Cardiac muscle cell (in vitro differentiated cells and primary cell): ENCODE data around the gene ANP32B. TPM values are rescaled to one million over a fixed set of nuclear protein-coding genes. Genes with fewer than 3 reads are reported as not detected.

Experiments used
- DNase-seq, 2 donors: peaks; one replicate each; pipeline versions ENCODE4 v3.0.0 to v3.0.0-alpha.2; 2010 to 2017; ENCODE audit warnings: low read depth in 1 of 2, low spot score in 1 of 2
- H3K27ac ChIP-seq: fragments of 200-600 bp; sonication (generic); 2 replicates; pipeline ENCODE4 v1.5.1; 2016
- H3K27me3 ChIP-seq: fragments of 200-600 bp; sonication (generic); 2 replicates; pipeline ENCODE4 v1.6.0; 2016; ENCODE audit warnings: control low read depth
- H3K36me3 ChIP-seq: fragments of 200-600 bp; sonication (generic); 2 replicates; pipeline ENCODE4 v1.5.1; 2016; ENCODE audit warnings: control low read depth
- H3K4me1 ChIP-seq: fragments of 200-600 bp; sonication (generic); 2 replicates; pipeline ENCODE4 v1.8.1; 2017; ENCODE audit warnings: low read depth, mild to moderate bottlenecking, mixed run types
- H3K4me3 ChIP-seq: fragments of 200-600 bp; sonication (generic); 2 replicates; pipeline ENCODE4 v1.5.1; 2016; ENCODE audit warnings: mild to moderate bottlenecking
- H3K9me3 ChIP-seq: fragments of 200-600 bp; sonication (generic); 2 replicates; pipeline ENCODE4 v1.5.1; 2017; ENCODE audit warnings: low read depth, mild to moderate bottlenecking, control low read depth
- CTCF ChIP-seq: IDR thresholded peaks from 2 replicates; pipeline ENCODE4 v1.5.1; 2012; ENCODE audit warnings: low read depth, mild to moderate bottlenecking, low read length
- polyA plus RNA-seq: library from polyadenylated mRNA; unstranded; fragments of >200 nt; fragmentation: Nextera tagmentation; extraction: Ambion mirVana; gene quantifications from 2 replicates; pipeline ENCODE4 v1.2.1, GENCODE V29; 2016
- total RNA-seq: library from RNA; depleted of rRNA; stranded (reverse); fragments of >200 nt; gene quantifications from 2 replicates; pipeline ENCODE4 v1.2.3, GENCODE V29; 2016

The ANP32B gene
- total and polyA plus RNA-seq, 2 experiments from 2014 or later: 27.2 to 77.5 TPM

DNA sequence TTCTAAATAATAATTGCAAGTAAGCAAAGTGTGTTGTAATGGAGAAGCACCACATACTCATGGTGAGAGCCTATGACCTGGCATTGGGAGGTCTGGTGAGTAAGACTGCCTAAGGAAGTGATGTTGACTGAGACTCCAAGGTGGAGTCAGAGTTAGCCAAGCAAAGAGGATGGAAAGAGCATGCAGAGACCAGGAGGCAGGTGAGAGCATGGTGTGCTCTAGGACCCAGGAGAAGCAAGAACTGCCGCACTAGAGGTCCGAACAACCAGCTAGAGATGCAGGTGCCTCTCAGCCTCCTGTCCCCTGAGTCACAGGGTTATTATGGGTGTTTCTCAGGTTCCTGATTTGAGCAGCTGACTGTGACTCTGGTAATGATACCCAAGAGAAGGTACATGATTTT lies 27.3 kb downstream of the ANP32B start:
- Histone ChIP-seq H3K27me3 (no peaks in the 10 kb centered on the region), H3K36me3 (peaks cover 73% of the 10 kb centered on the region), H3K4me3 (no peak overlapping the region), H3K9me3 (no peaks in the 10 kb centered on the region), H3K4me1 (no peaks in the 10 kb centered on the region), H3K27ac (no peak overlapping the region)
- TF ChIP-seq CTCF: no peak
- DNase-seq: peak in 1 of 2 donors; percentile 49

DNA sequence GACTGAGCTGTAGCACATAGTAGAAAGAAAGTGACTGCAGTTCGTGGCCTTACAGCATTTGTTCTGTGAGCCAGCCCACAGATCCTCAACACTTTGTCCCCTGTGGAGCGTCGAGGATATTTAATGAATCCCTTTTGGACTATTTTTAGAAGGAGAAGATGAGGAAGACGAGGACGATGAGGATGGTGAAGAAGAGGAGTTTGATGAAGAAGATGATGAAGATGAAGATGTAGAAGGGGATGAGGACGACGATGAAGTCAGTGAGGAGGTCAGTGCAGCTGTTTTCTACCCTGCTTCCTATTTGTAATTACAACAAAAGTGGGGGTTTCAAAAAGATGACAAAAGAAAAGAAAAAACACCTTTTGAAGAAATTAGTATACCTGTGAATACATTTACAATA lies 28.0 kb downstream of the ANP32B start:
- Histone ChIP-seq H3K27me3 (no peaks in the 10 kb centered on the region), H3K36me3 (peaks cover 73% of the 10 kb centered on the region), H3K27ac (no peak overlapping the region)

GRCh38 chr9:98016137-98016680 lies 33.1 kb downstream of the ANP32B start:
- H3K4me3 ChIP-seq: no peak overlapping the region
- peak in 1 of 2 donors; percentile 26 for DNase-seq
- H3K27me3 ChIP-seq: no peaks in the 10 kb centered on the region
- no peaks in the 10 kb centered on the region for H3K9me3 ChIP-seq
- no peak for TF ChIP-seq CTCF
- H3K27ac ChIP-seq: peak overlapping the region; percentile 76
- H3K4me1 ChIP-seq: peaks cover 15% of the 10 kb centered on the region
- peaks cover 47% of the 10 kb centered on the region for H3K36me3 ChIP-seq

More for the DNA sequence above, 28.0 kb downstream of the ANP32B start:
- no peak for TF ChIP-seq CTCF
- Histone ChIP-seq H3K4me1 (no peaks in the 10 kb centered on the region), H3K4me3 (no peak overlapping the region), H3K9me3 (no peaks in the 10 kb centered on the region)
- no peak for DNase-seq

DNA sequence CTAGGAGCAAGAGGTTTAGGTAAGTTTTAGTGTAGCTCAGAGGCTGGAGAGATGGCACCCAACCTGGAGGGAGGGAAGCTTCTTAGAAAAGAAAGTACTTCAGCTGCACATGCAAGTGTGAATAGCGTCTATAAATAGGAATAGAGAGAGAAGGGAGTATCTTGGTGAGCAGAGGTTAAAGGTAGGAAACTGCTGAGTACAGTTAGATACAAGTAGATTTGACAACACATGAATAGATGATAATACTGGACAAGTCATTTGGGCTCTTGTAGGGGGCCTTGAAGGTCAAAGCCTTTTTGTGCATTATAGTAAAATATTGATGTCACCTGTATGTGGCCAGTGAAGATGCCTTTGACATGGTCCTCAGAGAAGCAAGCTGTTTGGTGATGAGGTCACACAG lies 34.2 kb downstream of the ANP32B start:
- no peak for TF ChIP-seq CTCF
- peaks cover 36% of the 10 kb centered on the region for H3K36me3 ChIP-seq

DNA sequence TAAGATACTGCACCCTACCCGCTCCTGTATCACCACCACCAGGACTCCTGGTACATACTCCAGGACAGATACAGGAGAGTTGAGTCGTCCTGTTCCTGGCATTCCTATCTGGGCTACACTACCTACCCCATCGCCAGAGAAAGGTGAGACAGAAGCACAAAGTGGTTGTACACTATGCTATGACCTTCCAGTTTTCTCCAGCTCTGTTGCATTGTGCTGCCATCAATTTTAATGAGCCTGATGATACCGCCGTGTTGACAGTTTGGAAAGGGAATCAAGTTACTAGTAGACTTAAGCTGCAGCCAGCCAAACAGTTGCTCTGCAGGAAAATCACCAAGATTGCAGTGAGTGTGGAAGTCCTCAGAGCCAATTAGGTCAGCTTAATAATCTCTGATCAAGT lies 35.2 kb downstream of the ANP32B start:
- H3K9me3 ChIP-seq: no peaks in the 10 kb centered on the region
- H3K27ac ChIP-seq: peak overlapping the region; percentile 68
- peaks cover 15% of the 10 kb centered on the region for H3K4me1 ChIP-seq
- H3K4me3 ChIP-seq: no peak overlapping the region
- peak in 1 of 2 donors; percentile 10 for DNase-seq
- no peaks in the 10 kb centered on the region for H3K27me3 ChIP-seq
- H3K36me3 ChIP-seq: peaks cover 26% of the 10 kb centered on the region
- no peak for TF ChIP-seq CTCF

More for the DNA sequence above, 34.2 kb downstream of the ANP32B start:
- Histone ChIP-seq H3K4me1 (peaks cover 15% of the 10 kb centered on the region), H3K4me3 (no peak overlapping the region), H3K27ac (peak overlapping the region; percentile 76), H3K27me3 (no peaks in the 10 kb centered on the region), H3K9me3 (no peaks in the 10 kb centered on the region)
- peak in 1 of 2 donors; percentile 33 for DNase-seq
